ENCODE data around the gene CCBE1.
"Not testable (repeated sequence)": the region's sequence is repeated elsewhere in the genome, so short reads cannot be mapped to it uniquely, and the experiment has no call there.

Gene CCBE1

GRCh38 chr18:59675346-59675745 lies 21.9 kb downstream of the CCBE1 start:
- no peak for DNase-seq

- no peak for DNase-seq
Measured at GRCh38 chr18:59674903-59675270, 22.3 kb downstream of the CCBE1 start.

GRCh38 chr18:59674186-59674902 lies 22.9 kb downstream of the CCBE1 start:
- DNase-seq = no peak

GRCh38 chr18:59672235-59672711 lies 24.9 kb downstream of the CCBE1 start:
- DNase-seq = no peak

GRCh38 chr18:59671551-59671950 lies 25.7 kb downstream of the CCBE1 start:
- DNase-seq = no peak

GRCh38 chr18:59669872-59670657 lies 27.2 kb downstream of the CCBE1 start:
- no peak for DNase-seq

GRCh38 chr18:59667488-59667887 lies 29.7 kb downstream of the CCBE1 start:
- DNase-seq = no peak

- not testable (repeated sequence) for DNase-seq
Measured at GRCh38 chr18:59666007-59666402, 31.2 kb downstream of the CCBE1 start.

GRCh38 chr18:59665057-59666006 lies 31.9 kb downstream of the CCBE1 start:
- DNase-seq = no peak

- no peak for DNase-seq
Measured at GRCh38 chr18:59664329-59664728, 32.9 kb downstream of the CCBE1 start.

GRCh38 chr18:59663096-59663495 lies 34.1 kb downstream of the CCBE1 start:
- DNase-seq = no peak

- DNase-seq = no peak
Measured at GRCh38 chr18:59661891-59662701, 35.1 kb downstream of the CCBE1 start.

GRCh38 chr18:59660786-59661743 lies 36.2 kb downstream of the CCBE1 start:
- DNase-seq = no peak

GRCh38 chr18:59660366-59660765 lies 36.9 kb downstream of the CCBE1 start:
- no peak for DNase-seq

- no peak for DNase-seq
Measured at GRCh38 chr18:59659508-59660170, 37.6 kb downstream of the CCBE1 start.

- DNase-seq = no peak
Measured at GRCh38 chr18:59658941-59659340, 38.3 kb downstream of the CCBE1 start.

- DNase-seq = no peak
Measured at GRCh38 chr18:59657012-59657411, 40.2 kb downstream of the CCBE1 start.

- DNase-seq = no peak
Measured at GRCh38 chr18:59656373-59656887, 40.8 kb downstream of the CCBE1 start.

- DNase-seq = no peak
Measured at GRCh38 chr18:59655676-59656075, 41.5 kb downstream of the CCBE1 start.

GRCh38 chr18:59651071-59651470 lies 46.2 kb downstream of the CCBE1 start:
- no peak for DNase-seq

All from activated CD4-positive, alpha-beta T cell treated with anti-CD3 and anti-CD28 coated beads for 4 hours (primary cell).